WI38 (cell line): ENCODE data around the gene PRKCE.

Experiments
- H3K4me3 ChIP-seq: 2 replicates; pipeline ENCODE4 v1.5.1; 2011; ENCODE audit warnings: low read depth, mild to moderate bottlenecking, control low read depth, low read length
- CTCF ChIP-seq: IDR thresholded peaks from 2 replicates; pipeline ENCODE4 v1.5.1; 2012; ENCODE audit warnings: low read depth, mild to moderate bottlenecking, control low read depth, low read length

The PRKCE gene

GRCh38 chr2:46146866-46147502 lies 495.5 kb downstream of the PRKCE start:
- no peak for TF ChIP-seq CTCF

GRCh38 chr2:46147626-46148368 lies 496.3 kb downstream of the PRKCE start:
- H3K4me3 ChIP-seq, result no peak overlapping the region
- TF ChIP-seq CTCF, result 0 out of 2 replicates have a peak, but pooled peaks have one; percentile 3

More at GRCh38 chr2:46146866-46147502, 495.5 kb downstream of the PRKCE start:
- H3K4me3 ChIP-seq, result no peak overlapping the region

GRCh38 chr2:46148369-46148736 lies 496.9 kb downstream of the PRKCE start:
- TF ChIP-seq CTCF, result no peak
- no peak overlapping the region for H3K4me3 ChIP-seq

GRCh38 chr2:46150445-46150955 lies 499.0 kb downstream of the PRKCE start:
- no peak overlapping the region for H3K4me3 ChIP-seq

GRCh38 chr2:46151577-46151976 lies 500.1 kb downstream of the PRKCE start:
- no peak overlapping the region for H3K4me3 ChIP-seq
- no peak for TF ChIP-seq CTCF

More at GRCh38 chr2:46150445-46150955, 499.0 kb downstream of the PRKCE start:
- TF ChIP-seq CTCF, result no peak

GRCh38 chr2:46153996-46154753 lies 502.7 kb downstream of the PRKCE start:
- no peak for TF ChIP-seq CTCF
- H3K4me3 ChIP-seq, result no peak overlapping the region
